Stimulated activated naive CD4-positive, alpha-beta T cell (primary cell): ENCODE results near the gene CDCP2.
"Not testable (repeated sequence)": the region's sequence is repeated elsewhere in the genome, so short reads cannot be mapped to it uniquely, and the experiment has no call there.

Experiments
- DNase-seq, 6 experiments: peaks; one replicate each; lab custom pipeline; 2025; lab: John Stamatoyannopoulos, UW

Gene CDCP2

DNA sequence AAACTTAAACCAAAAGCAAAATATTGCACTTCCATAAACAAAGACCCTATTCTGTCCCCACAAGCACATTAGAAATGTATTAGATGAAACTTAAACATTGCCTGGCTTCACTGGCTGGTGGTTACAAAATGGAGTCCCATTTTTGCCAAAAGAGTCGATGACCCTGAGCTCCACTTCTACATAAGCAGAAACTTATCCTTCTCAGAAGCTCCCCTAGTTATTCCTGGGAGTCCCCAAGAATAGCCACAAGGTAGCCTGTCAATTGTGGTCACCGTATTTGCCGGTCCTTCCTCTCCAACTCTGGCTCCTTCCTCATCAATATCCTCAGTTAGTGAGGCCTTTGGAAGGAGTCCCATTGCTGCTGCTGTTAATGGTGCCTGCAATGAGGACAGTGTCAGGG, 37.3 kb downstream of the CDCP2 start:
- DNase-seq = no peak

GRCh38 chr1:54114955-54115354, 37.8 kb downstream of the CDCP2 start:
- DNase-seq = no peak

- no peak for DNase-seq
These were observed 38.8 kb downstream of the CDCP2 start for GRCh38 chr1:54114001-54114400.

- DNase-seq = no peak
These were observed 40.0 kb downstream of the CDCP2 start for GRCh38 chr1:54112705-54113368.

DNA sequence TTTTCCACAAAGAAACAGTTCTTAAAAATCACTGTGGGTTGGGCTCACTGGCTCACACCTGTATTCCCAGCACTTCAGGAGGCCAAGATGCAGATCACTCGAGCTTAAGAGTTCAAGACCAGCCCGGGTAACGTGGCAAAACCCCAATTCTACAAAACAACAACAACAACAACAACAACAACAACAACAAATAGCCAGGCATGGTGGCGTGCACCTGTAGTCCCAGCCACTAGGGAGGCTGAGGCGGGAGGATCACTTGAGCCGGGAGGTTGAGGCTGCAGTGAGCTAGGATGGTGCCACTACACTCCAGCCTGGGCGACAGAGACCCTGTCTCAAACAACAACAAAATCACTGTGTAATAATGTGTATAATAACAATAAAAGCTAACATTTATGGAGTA, 40.8 kb downstream of the CDCP2 start:
- no peak for DNase-seq

DNA sequence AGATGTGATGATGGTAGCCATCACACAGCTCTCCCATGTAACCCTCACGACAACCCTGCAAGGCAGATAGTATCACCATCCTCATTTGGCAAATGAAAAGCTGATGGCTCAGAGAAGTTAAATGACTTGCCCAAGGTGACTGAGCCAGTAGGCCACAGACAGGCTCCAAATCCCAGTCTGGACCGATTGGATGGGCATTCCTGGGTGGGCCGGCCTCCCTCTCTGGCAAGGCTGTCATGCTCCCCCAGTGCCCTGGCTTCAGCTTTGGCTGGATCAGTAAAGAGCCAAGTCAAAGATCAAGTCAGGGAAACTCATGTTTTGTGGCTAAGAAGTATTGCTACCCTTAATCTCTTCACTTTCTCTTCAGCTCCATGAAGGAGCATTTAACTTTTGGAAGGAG, 41.2 kb downstream of the CDCP2 start:
- DNase-seq = no peak

DNA sequence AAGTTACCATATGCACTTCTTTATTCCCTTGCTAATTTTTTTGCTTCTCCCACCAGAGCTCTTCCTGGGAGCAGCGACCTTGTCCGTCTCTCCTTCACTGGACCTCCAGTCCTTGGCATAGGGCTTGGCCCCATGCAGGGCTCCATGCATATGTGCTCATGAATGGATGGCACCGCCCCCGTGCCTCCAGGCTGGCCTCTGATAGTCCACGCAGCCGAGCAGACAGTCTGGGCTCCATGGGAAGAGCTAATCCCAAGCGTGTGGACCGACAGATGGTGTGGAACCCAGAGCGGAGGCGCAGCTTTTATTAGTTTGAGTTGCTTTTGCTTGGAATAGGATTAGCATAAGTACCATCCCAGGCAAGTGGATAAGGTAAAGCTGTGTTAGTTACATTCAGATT, 41.8 kb downstream of the CDCP2 start:
- DNase-seq = no peak

DNA sequence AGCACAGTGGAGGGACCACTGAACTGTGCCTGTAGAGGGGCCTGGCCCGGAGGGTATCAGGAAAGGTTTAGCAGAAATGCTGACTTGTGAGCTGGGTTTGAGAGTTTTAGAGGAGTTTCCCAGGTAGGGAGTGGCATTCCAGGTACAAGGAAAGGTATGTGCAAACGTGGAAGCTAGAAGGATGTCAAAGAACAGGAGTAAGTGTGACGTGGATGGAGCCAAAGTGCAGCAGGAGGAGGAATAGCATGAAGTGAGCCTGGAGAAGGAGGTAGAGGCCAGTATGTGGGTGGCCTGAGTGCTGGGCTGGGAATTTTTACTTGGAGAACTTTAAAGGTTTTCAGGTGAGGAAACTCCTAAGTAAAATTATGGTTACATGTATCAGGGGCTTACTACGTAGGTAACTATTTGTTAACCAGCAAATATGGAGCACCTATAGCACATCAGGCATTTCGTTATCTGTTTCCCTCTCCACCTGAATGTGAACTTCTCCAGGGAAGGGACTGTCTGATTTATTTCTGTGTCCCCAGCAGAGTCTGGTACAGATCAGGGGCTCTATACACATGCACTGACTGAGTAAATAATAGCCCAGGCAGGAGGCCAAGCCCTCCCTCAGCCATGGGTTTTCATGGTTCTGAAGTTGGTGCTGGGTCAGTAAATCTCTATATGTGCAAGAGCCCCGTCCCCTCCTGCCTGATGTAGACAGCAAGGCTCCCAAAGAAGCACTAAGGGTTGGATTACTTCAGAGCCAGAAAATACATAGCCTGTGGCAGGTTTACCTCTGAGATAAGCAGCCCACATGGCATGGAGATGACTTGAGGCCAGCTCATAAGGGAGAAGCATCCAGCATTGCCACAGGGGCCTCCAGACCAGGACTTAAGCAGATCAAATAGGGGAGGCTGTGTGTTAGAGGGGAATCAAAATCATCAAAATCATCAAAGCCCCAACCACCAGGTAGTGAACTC, 43.4 kb downstream of the CDCP2 start:
- DNase-seq = no peak

DNA sequence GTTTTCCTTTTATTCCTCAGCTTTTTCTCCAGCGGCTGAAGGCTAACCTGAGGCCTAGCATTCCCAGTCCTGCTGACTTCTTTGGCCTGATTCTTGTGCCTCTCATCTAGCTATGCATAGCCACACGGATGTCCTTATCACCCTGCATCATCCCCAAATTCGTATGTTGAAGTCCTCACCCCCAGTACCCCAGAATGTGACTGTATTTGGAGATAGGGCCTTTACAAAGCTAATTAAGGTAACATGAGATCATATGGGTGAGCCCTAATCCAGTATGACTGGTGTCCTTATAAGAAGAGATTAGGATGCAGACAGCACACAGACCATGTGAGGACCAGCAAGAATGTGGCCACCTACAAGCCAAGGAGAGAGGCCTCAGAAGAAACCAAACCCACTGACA, 44.6 kb downstream of the CDCP2 start:
- DNase-seq = no peak

GRCh38 chr1:54107131-54107530, 45.7 kb downstream of the CDCP2 start:
- DNase-seq = no peak

DNA sequence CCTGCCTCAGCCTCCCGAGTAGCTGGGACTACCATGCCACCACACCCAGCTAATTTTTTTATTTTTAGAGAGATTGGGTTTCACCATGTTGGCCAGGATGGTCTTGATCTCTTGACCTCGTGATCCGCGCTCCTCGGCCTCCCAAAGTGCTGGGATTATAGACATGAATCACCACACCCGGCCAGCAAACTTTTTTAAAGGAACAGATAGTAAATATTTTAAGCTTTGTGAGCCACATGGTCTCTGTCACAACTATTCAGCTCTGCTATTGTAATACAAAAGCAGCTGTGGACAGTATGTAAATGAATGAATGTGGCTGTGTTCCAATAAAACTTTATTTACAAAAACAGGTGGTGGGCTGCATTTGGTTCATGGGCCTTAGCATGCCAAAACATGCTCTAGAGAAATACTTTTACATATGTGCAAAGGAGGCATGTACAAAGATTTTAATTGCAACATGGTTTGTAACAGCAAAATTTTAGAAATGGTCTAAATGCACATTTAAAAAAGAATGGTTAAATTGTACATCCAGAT, 47.0 kb downstream of the CDCP2 start:
- no peak for DNase-seq

- DNase-seq = no peak
These were observed 47.7 kb downstream of the CDCP2 start for GRCh38 chr1:54105080-54105479.

DNA sequence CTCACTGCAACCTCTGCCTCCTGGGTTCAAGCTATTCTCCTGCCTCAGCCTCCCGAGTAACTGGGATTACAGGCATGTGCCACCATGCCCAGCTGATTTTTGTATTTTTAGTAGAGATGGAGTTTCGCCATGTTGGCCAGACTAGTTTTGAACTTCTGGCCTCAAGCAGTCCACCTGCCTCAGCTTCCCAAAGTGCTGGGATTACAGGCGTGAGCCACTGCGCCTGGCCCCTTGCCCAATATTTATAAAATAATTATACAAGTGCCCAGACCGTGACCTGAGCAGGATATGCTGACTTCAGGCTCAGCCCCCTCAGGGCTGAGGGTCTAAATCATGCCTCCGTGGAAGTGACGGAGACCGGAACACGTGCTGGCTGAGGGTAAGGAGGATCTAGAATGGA, 48.2 kb downstream of the CDCP2 start:
- DNase-seq = not testable (repeated sequence)

- DNase-seq = no peak
These were observed 49.4 kb downstream of the CDCP2 start for GRCh38 chr1:54103414-54103813.

DNA sequence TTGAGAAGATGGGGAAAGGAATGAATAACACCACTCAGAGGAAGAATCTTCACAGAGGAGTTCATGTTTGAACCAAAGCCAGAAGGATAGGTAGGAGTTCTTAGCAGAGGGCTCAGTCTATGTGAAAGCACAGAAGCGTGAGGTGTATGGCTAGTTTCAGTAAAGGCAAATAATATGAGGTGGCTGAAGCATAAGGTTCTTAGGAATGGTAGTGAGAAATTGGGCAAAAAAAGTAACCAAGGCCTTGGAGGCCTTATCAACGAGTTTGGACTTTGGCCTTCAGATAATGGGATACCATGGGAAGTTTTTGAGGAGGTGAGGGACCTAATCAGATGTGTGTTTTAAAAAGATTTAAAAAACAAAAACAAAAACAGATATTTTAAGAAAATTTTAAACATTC, 52.3 kb downstream of the CDCP2 start:
- DNase-seq = no peak

DNA sequence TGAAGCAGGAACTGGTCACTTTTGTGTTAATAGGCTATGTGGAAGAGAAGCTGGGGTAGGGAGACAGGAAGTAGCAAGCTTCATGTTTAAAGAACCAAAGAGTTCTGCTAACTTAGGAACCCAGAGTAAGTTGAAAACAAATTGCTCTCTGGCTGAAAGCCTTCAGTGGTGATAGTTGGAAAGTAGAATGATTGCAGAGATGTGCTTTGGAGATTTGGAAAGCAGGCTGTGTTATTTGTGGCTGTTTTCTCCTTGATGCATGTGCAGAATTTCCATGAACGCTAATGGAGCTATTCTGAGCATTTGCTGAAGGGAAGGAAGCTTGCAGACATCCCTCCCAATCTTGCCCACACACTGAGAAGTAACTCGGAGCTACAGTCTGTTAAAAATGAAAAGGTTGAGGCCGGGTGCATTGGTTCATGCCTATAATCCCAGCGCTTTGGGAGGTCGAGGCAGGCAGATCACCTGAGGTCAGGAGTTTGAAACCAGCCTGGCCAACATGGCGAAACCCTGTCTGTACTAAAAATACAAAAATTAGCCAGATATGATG, 53.7 kb downstream of the CDCP2 start:
- no peak for DNase-seq

DNA sequence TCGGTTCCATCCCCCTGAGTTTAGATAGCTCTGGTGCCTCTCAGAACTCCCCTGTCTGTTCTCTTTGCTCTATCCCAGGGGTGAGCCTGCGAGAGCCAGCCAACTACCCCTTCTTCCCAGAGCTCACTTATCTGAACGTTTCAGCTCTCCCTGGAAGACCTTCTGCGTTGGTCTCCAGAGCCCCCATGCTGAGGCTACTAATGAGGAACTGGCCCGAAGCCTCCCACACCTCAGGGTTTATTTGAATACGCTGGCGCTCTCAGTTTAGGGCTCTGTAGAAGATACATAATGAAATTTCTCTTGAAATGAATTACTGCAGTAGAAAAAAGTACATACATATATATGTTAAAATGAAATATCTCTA, 55.9 kb downstream of the CDCP2 start:
- no peak for DNase-seq

DNA sequence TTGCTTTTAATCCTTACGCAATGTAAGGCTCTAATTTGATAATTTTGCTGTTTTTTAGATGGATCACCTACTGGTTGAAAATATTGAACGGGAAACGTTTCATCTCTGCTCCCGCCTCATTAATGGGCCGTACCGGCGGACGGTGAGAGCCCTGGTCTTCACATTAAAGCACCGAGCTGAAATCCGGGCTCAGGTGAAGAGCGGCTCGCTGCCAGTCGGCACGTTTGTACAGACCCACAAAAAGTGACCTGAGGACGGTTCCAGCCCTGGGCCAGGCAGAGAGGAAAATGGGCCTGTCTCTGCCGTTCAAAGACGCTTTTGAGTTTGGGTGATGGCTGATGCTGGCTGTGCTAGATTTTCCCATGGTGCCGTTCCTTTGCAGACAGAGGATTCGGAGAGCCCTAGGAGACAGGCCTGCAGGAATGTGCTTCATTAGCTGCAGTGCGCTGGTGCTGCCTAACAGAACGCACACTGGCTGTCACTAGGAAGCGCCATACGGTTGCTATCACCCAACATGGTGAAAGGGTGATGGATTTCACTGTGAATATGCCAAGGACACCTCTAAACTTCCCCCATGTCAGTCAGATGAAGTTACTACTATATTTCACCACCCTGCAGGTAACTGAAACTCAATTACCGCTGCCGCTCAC, 56.4 kb downstream of the CDCP2 start:
- no peak for DNase-seq

- no peak for DNase-seq
These were observed 57.1 kb downstream of the CDCP2 start for GRCh38 chr1:54095546-54096226.

- not testable (repeated sequence) for DNase-seq
These were observed 58.1 kb downstream of the CDCP2 start for GRCh38 chr1:54094730-54095105.

DNA sequence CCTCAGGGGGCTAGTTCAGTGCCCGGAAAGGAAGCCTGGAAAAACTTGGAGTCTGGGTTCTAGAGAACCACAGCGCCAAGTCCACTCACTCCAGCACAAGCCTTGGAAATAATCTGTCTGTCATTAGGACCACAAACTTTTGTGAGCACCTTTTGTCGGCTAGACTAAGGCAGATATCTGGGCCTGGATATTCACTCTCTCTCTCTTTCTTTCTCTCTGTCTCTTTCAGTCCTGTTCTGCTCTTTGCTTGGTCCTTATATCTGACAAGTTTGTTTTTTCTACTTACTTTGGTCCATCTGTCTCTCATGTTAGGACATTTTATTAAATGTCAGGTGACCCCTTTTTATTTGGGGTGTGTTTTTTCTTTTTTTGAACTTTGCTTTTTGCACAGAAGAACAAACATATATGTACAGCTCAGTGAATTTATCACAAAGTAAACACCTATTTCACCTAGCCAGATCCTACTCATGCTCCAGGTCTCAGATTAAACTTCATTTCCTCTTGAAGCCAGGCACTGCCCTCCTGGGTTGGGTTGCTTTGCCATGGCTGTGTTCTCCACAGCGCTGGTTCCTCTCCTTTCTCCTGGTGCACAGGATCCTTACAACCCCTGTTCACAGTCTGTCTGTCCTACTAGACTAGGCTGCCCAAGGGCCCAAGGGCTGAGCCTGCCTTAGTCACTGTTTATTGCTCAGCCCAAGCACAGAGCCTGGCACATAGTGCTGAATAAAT, 58.6 kb downstream of the CDCP2 start:
- no peak for DNase-seq
